Adrenal gland (tissue), 12 donors: Measurements from ENCODE around the gene C1orf174. TPM values are rescaled to one million over a fixed set of nuclear protein-coding genes. Genes with fewer than 3 reads are reported as not detected.

Experiments used
- DNase-seq, 7 donors: peaks; one replicate each; pipeline ENCODE4 v3.0.0-alpha.2; 2019 to 2020
- H3K27ac ChIP-seq, 5 donors: fragments of 200-600 bp; sonication (generic) in 4 of 5; 1 replicate in 3 of 5; 2 replicates in 2 of 5; pipeline versions ENCODE4 v1.5.1 to v1.8.0; 2016 to 2020; ENCODE audit warnings: mild to moderate bottlenecking in 1 of 5
- H3K27me3 ChIP-seq: fragments of 200-600 bp; 2 replicates; pipeline ENCODE4 v1.8.0; 2021
- H3K36me3 ChIP-seq, 2 donors: fragments of 200-600 bp; replicated peaks in 1 of 2; 1 replicate in 1 of 2; 2 replicates in 1 of 2; pipeline versions ENCODE4 v1.5.1 to v1.8.0; 2018 to 2022
- H3K4me1 ChIP-seq, 2 donors: fragments of 200-600 bp; replicated peaks in 1 of 2; 1 replicate in 1 of 2; 2 replicates in 1 of 2; pipeline versions ENCODE4 v1.5.1 to v1.8.0; 2018 to 2021
- H3K4me3 ChIP-seq, 4 donors: fragments of 200-600 bp; sonication (generic) in 3 of 4; one replicate each; pipeline ENCODE4 v1.5.1; 2016 to 2018
- H3K9me3 ChIP-seq, 3 donors: fragments of 200-600 bp; sonication (generic) in 1 of 3; replicated peaks in 1 of 3; 1 replicate in 2 of 3; 2 replicates in 1 of 3; pipeline versions ENCODE4 v1.5.1 to v1.8.0; 2016 to 2021
- CTCF ChIP-seq, 6 experiments: fragments of 450-650 bp in 4 of 6; fragments of 200-600 bp in 2 of 6; sonication (generic) in 1 of 6; IDR thresholded peaks; 1 replicate in 5 of 6; 2 replicates in 1 of 6; pipeline versions ENCODE4 v1.5.1 to v1.8.0; 2016 to 2021; ENCODE audit warnings: antibody characterized with exemption in 6 of 6, mild to moderate bottlenecking in 2 of 6, moderate library complexity in 1 of 6
- POLR2A ChIP-seq, 2 donors: fragments of 450-650 bp; IDR thresholded peaks; one replicate each; pipeline ENCODE4 v1.6.1; 2017; ENCODE audit warnings: antibody characterized with exemption in 2 of 2, mild to moderate bottlenecking in 2 of 2, moderate library complexity in 1 of 2
- WGBS, 4 donors: extraction: QIAGEN DNeasy Blood & Tissue Kit in 2 of 4; methylation state at CpG; one replicate each; pipeline versions ENCODE4 v1.1.5 to v1.1.7; 2013 to 2017; 5-methylcytosine and 5-hydroxymethylcytosine counted together
- intact Hi-C, 2 donors: fragments of 100-400 bp; cut with DNase I; formaldehyde crosslinking; loops; one replicate each; pipeline versions ENCODE4 v1.14.1 to v1.15.0; 2022 to 2023
- polyA plus RNA-seq, 3 donors: library from polyadenylated mRNA; stranded (reverse); fragments of 200-250 nt in 2 of 3; fragments of 350-450 nt in 1 of 3; fragmentation: Illumina TruSeq in 1 of 3; extraction: RNeasy Lipid Tissue Mini Kit (QIAGEN cat#74804) in 1 of 3; gene quantifications; one replicate each; pipeline ENCODE4 v1.2.3, GENCODE V29; 2013 to 2014
- total RNA-seq, 9 donors: library from RNA; depleted of rRNA in 4 of 9; stranded (reverse); fragments of >200 nt in 4 of 9; fragments of 120-200 nt in 1 of 9; fragmentation: NEBNext Ultra II Directional in 1 of 9; extraction: Animal tissue kit (Norgen Biotek cat#: 25700) in 1 of 9; gene quantifications; one replicate each; pipeline versions ENCODE4 v1.1.0 to v1.2.4, GENCODE V29; 2013 to 2023
- donor health status: healthy with polysubstance abuse.
- donor health status: Bipolar disorder and iron deficiency.
- donor health status: DM: yes; HTN: yes; CAD: no.
- donor health status: DM: no; HTN: no; CAD: no.
- donor health status: DM: no; HTN: no; CAD: no.
- donor health status: DM: yes; HTN: yes; CAD: no.

C1orf174 gene
- total and polyA plus RNA-seq, 12 donors: 11.5 to 28.0 (median 19.0) TPM

- no peak overlapping the region for H3K27ac ChIP-seq
Measured at GRCh38 chr1:3847081-3847480, 53.0 kb downstream of the C1orf174 start.

GRCh38 chr1:3846541-3846940 is 53.5 kb downstream of the C1orf174 start:
- DNase-seq: no peak
- WGBS, 4 donors: 91 to 96% (median 94%) methylated on average over 3 of the region's 3 CpGs
- TF ChIP-seq CTCF (IDR thresholded peaks at IDR 0.05): no peak
- TF ChIP-seq POLR2A (IDR thresholded peaks at IDR 0.05): no peak
- intact Hi-C loops: no loop called here
- H3K4me3 ChIP-seq: no peak overlapping the region
- no peaks in the 10 kb centered on the region for H3K9me3 ChIP-seq
- H3K4me1 ChIP-seq: no peaks in the 10 kb centered on the region
- H3K27me3 ChIP-seq: no peaks in the 10 kb centered on the region
- H3K36me3 ChIP-seq: peaks cover 0 to 50% of the 10 kb centered on the region in 2 donors
- no peak overlapping the region for H3K27ac ChIP-seq

More at GRCh38 chr1:3847081-3847480, 53.0 kb downstream of the C1orf174 start:
- WGBS, 4 donors: 79 to 85% (median 82%) methylated on average over 6 of the region's 6 CpGs
- TF ChIP-seq CTCF (IDR thresholded peaks at IDR 0.05) (no peak), POLR2A (IDR thresholded peaks at IDR 0.05) (no peak)
- no peaks in the 10 kb centered on the region for H3K27me3 ChIP-seq
- no peaks in the 10 kb centered on the region for H3K4me1 ChIP-seq
- no peak overlapping the region for H3K4me3 ChIP-seq
- no peak for DNase-seq
- no peaks in the 10 kb centered on the region for H3K9me3 ChIP-seq
- intact Hi-C loops: no loop called here
- peaks cover 0 to 48% of the 10 kb centered on the region in 2 donors for H3K36me3 ChIP-seq

- no peaks in the 10 kb centered on the region for H3K27me3 ChIP-seq
- DNase-seq: no peak
- H3K4me1 ChIP-seq: no peaks in the 10 kb centered on the region
- peaks cover 0 to 56% of the 10 kb centered on the region in 2 donors for H3K36me3 ChIP-seq
- no peaks in the 10 kb centered on the region for H3K9me3 ChIP-seq
- intact Hi-C loops: no loop called here
- H3K4me3 ChIP-seq: no peak overlapping the region
- TF ChIP-seq CTCF (IDR thresholded peaks at IDR 0.05) (no peak), POLR2A (IDR thresholded peaks at IDR 0.05) (no peak)
- 87 to 89% (median 87%) methylated on average over 9 of the region's 9 CpGs for WGBS, 4 donors
- H3K27ac ChIP-seq: no peak overlapping the region
Measured at GRCh38 chr1:3842912-3843311, 57.2 kb downstream of the C1orf174 start.

- Histone ChIP-seq H3K9me3 (peaks cover 0 to 7% (median 0%) of the 10 kb centered on the region in 3 donors), H3K4me3 (no peak overlapping the region), H3K27me3 (no peaks in the 10 kb centered on the region), H3K36me3 (peaks cover 0 to 58% of the 10 kb centered on the region in 2 donors), H3K4me1 (no peaks in the 10 kb centered on the region), H3K27ac (no peak overlapping the region)
- no peak for DNase-seq
- intact Hi-C loops: no loop called here
- TF ChIP-seq POLR2A (IDR thresholded peaks at IDR 0.05) (no peak), CTCF (IDR thresholded peaks at IDR 0.05) (no peak)
- 96 to 98% (median 97%) methylated on average over 7 of the region's 7 CpGs for WGBS, 4 donors
Measured at GRCh38 chr1:3841491-3841890, 58.6 kb downstream of the C1orf174 start.

Other genes starting within 250 kb of the C1orf174 start
- gene TP73, start 247.8 kb downstream of the C1orf174 start, total RNA-seq: under 1 TPM in 3 of 9 donors, not detected in 6; 0.15 to 0.22 (median 0.18) TPM
- under 1 TPM; 0.03 to 0.13 (median 0.08) TPM for gene TP73, start 247.8 kb downstream of the C1orf174 start, polyA plus RNA-seq
- gene CCDC27, start 147.8 kb downstream of the C1orf174 start, total RNA-seq: not detected
- not detected for gene CCDC27, start 147.8 kb downstream of the C1orf174 start, polyA plus RNA-seq
- gene SMIM1, start 127.5 kb downstream of the C1orf174 start, total RNA-seq: 10 to 100 TPM in 3 of 9 donors, 1 to 10 TPM in 4, not detected in 2; 3.9 to 18.2 (median 5.3) TPM
- gene SMIM1, start 127.5 kb downstream of the C1orf174 start, polyA plus RNA-seq: 10 to 100 TPM in 1 of 3 donors, 1 to 10 TPM in 1, under 1 TPM in 1; 0.35 to 22.0 (median 8.8) TPM
- 10 to 100 TPM; 34.8 to 58.3 (median 47.0) TPM for gene LRRC47, start 103.8 kb downstream of the C1orf174 start, total RNA-seq
- 10 to 100 TPM; 16.9 to 46.1 (median 17.5) TPM for gene LRRC47, start 103.8 kb downstream of the C1orf174 start, polyA plus RNA-seq
- 10 to 100 TPM; 14.2 to 80.9 (median 45.0) TPM for gene CEP104, start 43.1 kb downstream of the C1orf174 start, total RNA-seq
- gene CEP104, start 43.1 kb downstream of the C1orf174 start, polyA plus RNA-seq: 10 to 100 TPM; 13.6 to 54.6 (median 16.1) TPM
- gene DFFB, start 42.8 kb downstream of the C1orf174 start, total RNA-seq: 10 to 100 TPM in 1 of 9 donors, 1 to 10 TPM in 8; 1.8 to 10.1 (median 4.5) TPM
- 10 to 100 TPM in 1 of 3 donors, 1 to 10 TPM in 2; 3.0 to 13.4 (median 6.2) TPM for gene DFFB, start 42.8 kb downstream of the C1orf174 start, polyA plus RNA-seq